PC-9 (cell line): ENCODE results near the gene GPR75. TPM values are rescaled to one million over a fixed set of nuclear protein-coding genes. Genes with fewer than 3 reads are reported as not detected.
"Not testable (repeated sequence)": the region's sequence is repeated elsewhere in the genome, so short reads cannot be mapped to it uniquely, and the experiment has no call there.

Source experiments
- BruUV-seq: library from RNA; stranded (reverse); fragments of 400-500 nt; replicated peaks from 2 replicates; lab custom pipeline; 2021; lab: Mats Ljungman, UMichigan
- CTCF ChIA-PET: fragments of 300-600 bp; sonication (Branson Sonifier 250); formaldehyde crosslinking; loops from one replicate; lab custom pipeline; 2022; ENCODE audit warnings: antibody characterized with exemption; lab: Charles Lee
- POLR2A ChIA-PET: fragments of 300-600 bp; sonication (Branson Sonifier 250); formaldehyde crosslinking; loops from one replicate; lab custom pipeline; 2022; ENCODE audit warnings: antibody characterized with exemption; ENCODE audit not compliant: unreplicated experiment; lab: Charles Lee
- DNase-seq, 2 experiments: peaks; one replicate each; pipeline versions ENCODE4 v3.0.0 to v3.0.0-alpha.2; 2015 to 2022; ENCODE audit warnings: mixed read lengths in 1 of 2
- H2AFZ ChIP-seq: fragments of 200-600 bp; sonication (generic); 2 replicates; pipeline ENCODE4 v1.8.1; 2017; ENCODE audit warnings: antibody characterized with exemption
- H3F3A ChIP-seq: fragments of 200-600 bp; sonication (generic); 2 replicates; pipeline ENCODE4 v1.8.1; 2017; ENCODE audit warnings: antibody characterized with exemption, mild to moderate bottlenecking, low read depth; ENCODE audit not compliant: insufficient read depth
- H3K27ac ChIP-seq: fragments of 200-600 bp; sonication (generic); 2 replicates; pipeline ENCODE4 v1.6.1; 2016; ENCODE audit warnings: mixed run types
- H3K27me3 ChIP-seq: fragments of 200-600 bp; sonication (generic); 2 replicates; pipeline ENCODE4 v1.6.1; 2016; ENCODE audit warnings: low read depth, mixed run types; ENCODE audit not compliant: insufficient read depth
- H3K36me3 ChIP-seq: fragments of 200-600 bp; sonication (generic); 2 replicates; pipeline ENCODE4 v1.6.1; 2016; ENCODE audit warnings: low read depth, mixed run types
- H3K4me1 ChIP-seq: fragments of 200-600 bp; sonication (generic); replicated peaks from 2 replicates; pipeline ENCODE4 v1.6.1; 2016; ENCODE audit warnings: mixed run types; ENCODE audit not compliant: insufficient read depth
- H3K4me2 ChIP-seq: fragments of 200-600 bp; sonication (generic); 2 replicates; pipeline ENCODE4 v1.6.1; 2017; ENCODE audit warnings: mixed run types
- H3K4me3 ChIP-seq: fragments of 200-600 bp; sonication (generic); 2 replicates; pipeline ENCODE4 v1.6.1; 2016; ENCODE audit warnings: mixed run types
- H3K79me2 ChIP-seq: fragments of 200-600 bp; sonication (generic); 2 replicates; pipeline ENCODE4 v1.6.1; 2017; ENCODE audit warnings: low read depth, mixed run types
- H3K9me2 ChIP-seq: fragments of 200-600 bp; sonication (generic); 2 replicates; pipeline ENCODE4 v1.8.1; 2017; ENCODE audit warnings: mild to moderate bottlenecking; ENCODE audit not compliant: insufficient read depth
- H3K9me3 ChIP-seq: fragments of 200-600 bp; sonication (generic); 2 replicates; pipeline ENCODE4 v1.8.1; 2016; ENCODE audit warnings: low read depth; ENCODE audit not compliant: insufficient read depth
- H4K20me1 ChIP-seq: fragments of 200-600 bp; sonication (generic); 2 replicates; pipeline ENCODE4 v1.8.1; 2017; ENCODE audit not compliant: insufficient read depth
- EZH2 ChIP-seq: fragments of 200-600 bp; sonication (generic); IDR thresholded peaks from 2 replicates; pipeline ENCODE4 v1.8.0; 2017; ENCODE audit warnings: antibody characterized with exemption, low read depth
- intact Hi-C: fragments of 100-400 bp; cut with micrococcal nuclease; formaldehyde crosslinking; loops from one replicate; pipeline ENCODE4 v1.10.0; 2022; ENCODE audit not compliant: unreplicated experiment
- total RNA-seq: library from RNA; stranded (reverse); gene quantifications from 2 replicates; pipeline ENCODE4 v1.2.3, GENCODE V29; 2021
- TF ChIP-seq, protein P1 (sequence below): fragments of 200-600 bp; sonication (generic); conservative IDR thresholded peaks from 2 replicates; pipeline ENCODE4 v1.6.1; 2017; ENCODE audit warnings: mixed run types, antibody characterized with exemption, mild to moderate bottlenecking, moderate library complexity

The GPR75 gene
- total RNA-seq, 1 experiment from 2014 or later, result 3.7 TPM

DNA sequence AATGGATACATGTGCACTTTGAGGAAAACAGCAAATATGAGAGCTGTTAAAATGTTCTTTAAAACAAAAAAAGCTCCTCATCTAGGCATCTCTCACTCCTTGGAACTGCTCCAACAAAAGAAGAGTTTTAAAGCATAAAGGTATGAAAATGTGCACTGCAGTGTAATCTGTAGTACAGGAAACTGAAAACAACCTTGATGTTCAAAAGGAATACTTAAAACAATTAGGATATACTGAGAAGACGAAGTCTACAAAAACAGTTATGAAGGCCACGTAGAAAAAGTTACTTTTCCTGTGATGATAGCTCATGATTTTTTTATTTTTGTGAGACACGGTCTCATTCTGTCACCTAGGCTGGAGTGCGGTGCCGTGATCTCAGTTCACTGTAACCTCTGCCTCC is 2.1 kb upstream of the GPR75 start:
- no peak for DNase-seq
- H3K4me1 ChIP-seq, result peaks cover 21% of the 10 kb centered on the region
- H3K9me2 ChIP-seq, result no peaks in the 10 kb centered on the region
- peaks cover 31% of the 10 kb centered on the region; the same call in 1 of the 2 replicates for H3F3A ChIP-seq
- ChIA-PET CTCF (no interaction called here), POLR2A (no interaction called here)
- no peaks in the 10 kb centered on the region for H3K79me2 ChIP-seq
- H2AFZ ChIP-seq, result no peak overlapping the region
- peaks cover 6% of the 10 kb centered on the region for H4K20me1 ChIP-seq
- no peaks in the 10 kb centered on the region for H3K27me3 ChIP-seq
- no peak overlapping the region for H3K4me3 ChIP-seq
- no peak overlapping the region for H3K27ac ChIP-seq
- no peak overlapping the region for H3K4me2 ChIP-seq
- no peaks in the 10 kb centered on the region for H3K9me3 ChIP-seq
- no TSS peak for BruUV-seq
- no peak for TF ChIP-seq EZH2
- peaks cover 30% of the 10 kb centered on the region for H3K36me3 ChIP-seq
- intact Hi-C loops, result no loop called here

DNA sequence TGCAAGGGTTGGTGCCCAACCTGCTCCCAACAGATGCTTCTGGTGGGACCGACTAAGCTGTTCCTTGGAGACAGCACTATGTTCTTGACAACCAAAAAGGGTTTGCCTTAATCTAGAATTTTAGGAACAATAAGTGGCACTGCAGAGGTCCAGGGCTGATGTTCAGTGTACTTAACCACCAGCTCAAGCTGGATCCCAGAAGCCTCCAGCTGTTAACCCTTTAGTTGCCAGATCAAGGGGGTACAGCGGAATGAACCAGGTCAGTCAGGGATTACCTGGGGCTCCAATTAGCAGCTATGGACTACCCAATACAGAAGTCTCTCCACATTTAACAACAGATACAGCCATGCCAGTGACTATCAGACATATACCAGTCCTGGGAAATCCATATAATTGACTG is 3.5 kb downstream of the GPR75 start:
- Histone ChIP-seq H3K36me3 (peaks cover 12% of the 10 kb centered on the region; the same call in 1 of the 2 replicates), H4K20me1 (no peaks in the 10 kb centered on the region; the same call in 1 of the 2 replicates), H3K4me2 (no peak overlapping the region), H3K27ac (no peak overlapping the region), H3F3A (0 out of 2 replicates have a peak, but pooled peaks cover under 1% of the 10 kb centered on the region), H3K4me1 (no peaks in the 10 kb centered on the region), H2AFZ (no peak overlapping the region), H3K9me3 (no peaks in the 10 kb centered on the region), H3K9me2 (no peaks in the 10 kb centered on the region), H3K27me3 (no peaks in the 10 kb centered on the region), H3K79me2 (no peaks in the 10 kb centered on the region), H3K4me3 (no peak overlapping the region)
- intact Hi-C loops, result no loop called here
- POLR2A ChIA-PET, result no interaction called here
- TF ChIP-seq, protein P1, sequence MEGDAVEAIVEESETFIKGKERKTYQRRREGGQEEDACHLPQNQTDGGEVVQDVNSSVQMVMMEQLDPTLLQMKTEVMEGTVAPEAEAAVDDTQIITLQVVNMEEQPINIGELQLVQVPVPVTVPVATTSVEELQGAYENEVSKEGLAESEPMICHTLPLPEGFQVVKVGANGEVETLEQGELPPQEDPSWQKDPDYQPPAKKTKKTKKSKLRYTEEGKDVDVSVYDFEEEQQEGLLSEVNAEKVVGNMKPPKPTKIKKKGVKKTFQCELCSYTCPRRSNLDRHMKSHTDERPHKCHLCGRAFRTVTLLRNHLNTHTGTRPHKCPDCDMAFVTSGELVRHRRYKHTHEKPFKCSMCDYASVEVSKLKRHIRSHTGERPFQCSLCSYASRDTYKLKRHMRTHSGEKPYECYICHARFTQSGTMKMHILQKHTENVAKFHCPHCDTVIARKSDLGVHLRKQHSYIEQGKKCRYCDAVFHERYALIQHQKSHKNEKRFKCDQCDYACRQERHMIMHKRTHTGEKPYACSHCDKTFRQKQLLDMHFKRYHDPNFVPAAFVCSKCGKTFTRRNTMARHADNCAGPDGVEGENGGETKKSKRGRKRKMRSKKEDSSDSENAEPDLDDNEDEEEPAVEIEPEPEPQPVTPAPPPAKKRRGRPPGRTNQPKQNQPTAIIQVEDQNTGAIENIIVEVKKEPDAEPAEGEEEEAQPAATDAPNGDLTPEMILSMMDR, result no peak
- TF ChIP-seq EZH2, result no peak
- no TSS peak for BruUV-seq
- CTCF ChIA-PET, result no interaction called here
- DNase-seq, result no peak

DNA sequence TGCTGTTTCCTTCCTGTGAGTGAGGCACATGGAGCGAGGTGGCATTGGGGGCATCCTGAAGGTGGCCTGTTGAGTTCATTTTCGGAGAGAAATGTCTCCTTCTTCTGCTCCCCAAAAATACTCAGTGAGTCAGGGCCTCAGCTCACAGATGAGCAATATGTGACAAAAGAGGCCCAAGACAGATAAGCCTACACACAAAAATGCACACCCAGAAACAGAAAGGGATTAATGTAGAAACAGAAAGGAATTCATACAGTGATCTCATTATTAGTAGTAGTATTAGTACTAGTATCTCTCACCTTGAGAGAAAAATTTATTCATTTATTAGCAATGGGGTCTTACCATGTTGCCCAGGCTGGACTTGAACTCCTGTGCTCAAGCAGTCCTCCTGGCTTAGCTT is 5.1 kb downstream of the GPR75 start:
- Histone ChIP-seq H2AFZ (no peak overlapping the region), H3K9me2 (no peaks in the 10 kb centered on the region), H3K79me2 (no peaks in the 10 kb centered on the region), H3K36me3 (peaks cover 11% of the 10 kb centered on the region; the same call in 1 of the 2 replicates), H4K20me1 (no peaks in the 10 kb centered on the region; the same call in 1 of the 2 replicates), H3F3A (no peaks in the 10 kb centered on the region), H3K9me3 (no peaks in the 10 kb centered on the region), H3K4me1 (no peaks in the 10 kb centered on the region), H3K27me3 (no peaks in the 10 kb centered on the region), H3K4me3 (no peak overlapping the region), H3K4me2 (no peak overlapping the region), H3K27ac (no peak overlapping the region)
- BruUV-seq, result no TSS peak
- POLR2A ChIA-PET, result no interaction called here
- CTCF ChIA-PET, result no interaction called here
- DNase-seq, result no peak
- intact Hi-C loops, result no loop called here
- TF ChIP-seq, protein P1, result no peak
- TF ChIP-seq EZH2, result no peak

DNA sequence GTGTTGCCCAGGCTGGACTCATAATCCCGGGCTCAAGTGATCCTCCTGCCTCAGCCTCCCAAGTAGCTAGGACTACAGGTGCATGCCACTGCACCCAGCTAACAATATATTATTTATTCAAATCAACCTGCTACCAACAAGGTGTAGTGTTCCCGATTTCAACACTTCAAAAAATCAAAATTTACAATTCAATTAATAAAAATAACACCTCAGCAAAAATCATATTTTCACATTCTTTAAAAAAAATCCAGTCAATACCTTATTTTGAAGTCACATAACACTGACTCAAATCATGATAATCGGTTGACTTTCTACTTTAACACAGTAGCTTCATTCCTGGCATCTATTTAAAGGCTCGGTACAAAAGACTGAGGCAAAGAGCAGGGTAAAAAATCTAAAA is 7.2 kb downstream of the GPR75 start:
- Histone ChIP-seq H2AFZ (no peak overlapping the region), H3K27me3 (no peaks in the 10 kb centered on the region), H3K4me3 (no peak overlapping the region), H3K9me3 (no peaks in the 10 kb centered on the region), H3F3A (no peaks in the 10 kb centered on the region), H3K36me3 (peaks cover 11% of the 10 kb centered on the region; the same call in 1 of the 2 replicates), H3K9me2 (no peaks in the 10 kb centered on the region), H3K4me2 (no peak overlapping the region), H3K79me2 (no peaks in the 10 kb centered on the region), H4K20me1 (no peaks in the 10 kb centered on the region), H3K27ac (no peak overlapping the region), H3K4me1 (no peaks in the 10 kb centered on the region)
- DNase-seq, result no peak
- ChIA-PET CTCF (no interaction called here), POLR2A (no interaction called here)
- BruUV-seq, result no TSS peak
- intact Hi-C loops, result no loop called here
- no peak for TF ChIP-seq EZH2
- TF ChIP-seq, protein P1, result no peak

DNA sequence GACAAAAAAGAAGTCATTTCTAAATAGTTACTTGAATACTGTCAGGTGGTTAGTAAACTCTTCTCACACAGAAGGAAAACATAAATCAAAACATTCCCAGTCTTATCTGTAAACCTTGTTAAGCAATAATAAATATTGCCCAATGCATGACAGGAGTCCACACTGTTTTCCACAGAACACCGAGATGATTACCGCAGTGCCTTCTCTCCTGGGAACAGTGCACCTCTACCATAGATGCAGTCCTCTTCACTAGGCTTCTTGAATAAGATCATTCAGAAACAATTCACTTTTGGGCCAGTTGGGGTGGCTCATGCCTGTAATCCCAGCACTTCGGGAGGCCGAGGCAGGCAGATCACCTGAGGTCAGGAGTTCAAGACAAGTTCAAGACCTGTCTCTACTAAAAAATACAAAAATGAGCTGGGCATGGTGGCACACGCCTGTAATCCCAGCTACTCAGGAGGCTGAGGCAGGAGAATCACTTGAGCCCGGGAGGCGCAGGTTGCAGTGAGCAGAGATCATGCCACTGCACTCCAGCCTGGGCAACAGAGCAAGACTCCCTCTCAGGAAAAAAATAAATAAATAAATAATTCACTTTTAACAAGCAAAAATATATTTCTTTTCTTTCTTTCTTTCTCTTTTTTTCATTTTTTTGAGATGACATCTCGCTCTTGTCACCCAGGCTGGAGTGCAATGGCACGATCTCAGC is 8.6 kb downstream of the GPR75 start:
- DNase-seq, result not testable (repeated sequence)

More for the DNA sequence above, 8.6 kb downstream of the GPR75 start:
- H3K4me3 ChIP-seq, H3K9me2 ChIP-seq, intact Hi-C loops, H3K4me1 ChIP-seq, H4K20me1 ChIP-seq, BruUV-seq, H2AFZ ChIP-seq, H3K27ac ChIP-seq, H3K4me2 ChIP-seq, H3K27me3 ChIP-seq, POLR2A ChIA-PET, H3K79me2 ChIP-seq, H3K9me3 ChIP-seq, H3F3A ChIP-seq, CTCF ChIA-PET: not testable (repeated sequence)
- peaks cover 11% of the 10 kb centered on the region; the same call in 1 of the 2 replicates for H3K36me3 ChIP-seq
